PFSK-1 (cell line): ENCODE results near the gene FAN1. TPM values are rescaled to one million over a fixed set of nuclear protein-coding genes. Genes with fewer than 3 reads are reported as not detected.

Source experiments
- FOXP2 ChIP-seq: optimal IDR thresholded peaks from 2 replicates; pipeline ENCODE3; 2011; ENCODE audit warnings: borderline replicate concordance, control low read depth, inconsistent platforms; ENCODE audit not compliant: insufficient read depth; ENCODE audit errors: extremely low read length, extremely low read depth
- POLR2AphosphoS5 ChIP-seq: IDR thresholded peaks from 2 replicates; pipeline ENCODE4 v1.6.1; 2012; ENCODE audit warnings: low read depth, mild to moderate bottlenecking, control low read depth, low read length, moderate library complexity
- SIN3A ChIP-seq: IDR thresholded peaks from 2 replicates; pipeline ENCODE4 v1.6.1; 2012; ENCODE audit warnings: mild to moderate bottlenecking, low read length, moderate library complexity, borderline replicate concordance; ENCODE audit not compliant: insufficient read depth
- TAF1 ChIP-seq: IDR thresholded peaks from 2 replicates; pipeline ENCODE4 v1.6.1; 2012; ENCODE audit warnings: low read length, control low read depth, borderline replicate concordance; ENCODE audit not compliant: insufficient read depth
- polyA plus RNA-seq: library from polyadenylated mRNA; unstranded; fragments of >200 nt; gene quantifications from one replicate; pipeline ENCODE4 v1.2.1, GENCODE V29; 2012; ENCODE audit warnings: low read depth, missing spikeins; ENCODE audit not compliant: insufficient read length
- TF ChIP-seq, protein P1 (sequence below), 2 experiments: IDR thresholded peaks; 2 replicates each; pipeline versions ENCODE4 v1.6.1 to v1.8.0; 2011 to 2012; ENCODE audit warnings: low read depth in 2 of 2, low read length in 2 of 2, control low read depth in 1 of 2, inconsistent platforms in 1 of 2, mild to moderate bottlenecking in 1 of 2, moderate library complexity in 1 of 2; ENCODE audit not compliant: insufficient read depth in 1 of 2

FAN1 gene
- polyA plus RNA-seq: 17.8 TPM

DNA sequence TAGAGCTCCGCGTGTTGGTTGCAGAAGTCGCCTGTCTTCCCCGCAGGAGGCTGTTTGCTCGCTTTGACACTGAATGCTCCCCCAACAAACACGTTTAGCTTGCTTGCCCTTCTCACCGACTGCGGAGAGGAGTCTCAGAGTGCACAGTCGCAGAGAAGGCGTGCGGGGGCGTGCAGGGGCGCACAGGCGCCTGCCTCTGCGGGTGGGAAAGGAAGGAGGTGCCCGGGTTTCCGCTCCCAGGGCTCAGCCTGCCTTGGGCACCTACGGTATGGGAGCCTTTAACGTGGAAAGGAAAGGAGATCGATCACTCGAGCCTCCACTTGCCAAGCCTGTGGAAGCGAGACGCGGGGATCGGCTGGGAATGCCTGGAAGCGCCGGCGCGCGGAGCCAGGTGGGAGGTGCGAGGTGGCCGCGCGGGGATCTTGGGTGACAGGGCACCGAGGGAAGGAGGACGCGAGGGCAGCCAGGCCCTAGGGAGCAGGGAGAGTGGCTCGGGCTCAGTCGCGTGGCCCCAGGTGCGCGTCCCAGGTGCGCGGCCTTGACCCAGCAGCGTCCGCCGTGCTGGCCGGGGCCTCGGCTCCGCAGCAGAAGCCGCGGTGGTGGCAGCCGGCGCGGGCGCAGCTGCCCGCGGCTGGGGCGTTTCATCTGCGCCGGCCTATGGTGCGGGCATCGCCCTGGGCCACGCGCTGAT is at the start of gene FAN1:
TSS of gene FAN1 (plus strand) at position 419 of the 691 bp plus-strand sequence. CDS start 749 bp downstream, outside the sequence.
- TF ChIP-seq SIN3A (no peak), FOXP2 (no peak), POLR2AphosphoS5 (no peak), TAF1 (no peak)

DNA sequence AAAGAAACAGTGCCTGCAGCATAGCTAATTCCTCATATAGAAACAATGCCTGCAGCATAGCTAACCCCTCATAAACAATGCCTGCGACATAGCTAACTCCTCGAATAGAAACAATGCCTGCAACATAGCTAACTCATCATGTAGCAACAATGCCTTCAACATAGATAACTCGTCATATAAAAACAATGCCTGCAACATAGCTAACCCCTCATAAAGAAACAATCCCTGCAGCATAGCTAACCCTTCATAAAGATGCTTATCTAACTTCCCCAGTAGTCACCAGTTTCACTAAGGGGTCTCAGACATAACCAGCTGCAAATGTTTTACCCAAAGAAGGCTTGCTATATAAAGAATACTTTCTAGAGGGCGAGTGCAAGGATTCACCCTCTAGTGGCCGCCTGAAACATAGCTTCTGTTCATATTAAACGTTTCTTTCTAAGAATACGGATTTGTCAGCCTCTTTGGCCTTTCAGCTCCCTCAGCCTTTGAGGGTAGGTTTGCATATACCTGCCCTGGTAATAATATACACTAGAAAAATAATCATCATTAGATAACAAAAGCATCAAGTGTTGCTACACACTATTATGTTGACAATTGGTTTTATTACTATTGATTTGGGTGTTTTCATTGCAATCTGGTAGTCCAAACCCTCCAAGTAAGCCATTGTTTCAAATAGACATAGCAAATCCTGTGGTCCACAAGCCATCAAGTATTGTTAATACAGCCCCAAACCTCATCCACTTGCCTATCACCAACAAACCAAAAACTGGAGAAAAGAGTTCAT is 44.4 kb upstream of the FAN1 start:
- TF ChIP-seq, protein P1, sequence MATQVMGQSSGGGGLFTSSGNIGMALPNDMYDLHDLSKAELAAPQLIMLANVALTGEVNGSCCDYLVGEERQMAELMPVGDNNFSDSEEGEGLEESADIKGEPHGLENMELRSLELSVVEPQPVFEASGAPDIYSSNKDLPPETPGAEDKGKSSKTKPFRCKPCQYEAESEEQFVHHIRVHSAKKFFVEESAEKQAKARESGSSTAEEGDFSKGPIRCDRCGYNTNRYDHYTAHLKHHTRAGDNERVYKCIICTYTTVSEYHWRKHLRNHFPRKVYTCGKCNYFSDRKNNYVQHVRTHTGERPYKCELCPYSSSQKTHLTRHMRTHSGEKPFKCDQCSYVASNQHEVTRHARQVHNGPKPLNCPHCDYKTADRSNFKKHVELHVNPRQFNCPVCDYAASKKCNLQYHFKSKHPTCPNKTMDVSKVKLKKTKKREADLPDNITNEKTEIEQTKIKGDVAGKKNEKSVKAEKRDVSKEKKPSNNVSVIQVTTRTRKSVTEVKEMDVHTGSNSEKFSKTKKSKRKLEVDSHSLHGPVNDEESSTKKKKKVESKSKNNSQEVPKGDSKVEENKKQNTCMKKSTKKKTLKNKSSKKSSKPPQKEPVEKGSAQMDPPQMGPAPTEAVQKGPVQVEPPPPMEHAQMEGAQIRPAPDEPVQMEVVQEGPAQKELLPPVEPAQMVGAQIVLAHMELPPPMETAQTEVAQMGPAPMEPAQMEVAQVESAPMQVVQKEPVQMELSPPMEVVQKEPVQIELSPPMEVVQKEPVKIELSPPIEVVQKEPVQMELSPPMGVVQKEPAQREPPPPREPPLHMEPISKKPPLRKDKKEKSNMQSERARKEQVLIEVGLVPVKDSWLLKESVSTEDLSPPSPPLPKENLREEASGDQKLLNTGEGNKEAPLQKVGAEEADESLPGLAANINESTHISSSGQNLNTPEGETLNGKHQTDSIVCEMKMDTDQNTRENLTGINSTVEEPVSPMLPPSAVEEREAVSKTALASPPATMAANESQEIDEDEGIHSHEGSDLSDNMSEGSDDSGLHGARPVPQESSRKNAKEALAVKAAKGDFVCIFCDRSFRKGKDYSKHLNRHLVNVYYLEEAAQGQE (IDR thresholded peaks at IDR 0.05; ENCODE audit: insufficient read depth in 1 of 2, low read depth in 2 of 2, low read length in 2 of 2): no peak
- TF ChIP-seq SIN3A (no peak), POLR2AphosphoS5 (no peak), TAF1 (no peak), FOXP2 (no peak)

DNA sequence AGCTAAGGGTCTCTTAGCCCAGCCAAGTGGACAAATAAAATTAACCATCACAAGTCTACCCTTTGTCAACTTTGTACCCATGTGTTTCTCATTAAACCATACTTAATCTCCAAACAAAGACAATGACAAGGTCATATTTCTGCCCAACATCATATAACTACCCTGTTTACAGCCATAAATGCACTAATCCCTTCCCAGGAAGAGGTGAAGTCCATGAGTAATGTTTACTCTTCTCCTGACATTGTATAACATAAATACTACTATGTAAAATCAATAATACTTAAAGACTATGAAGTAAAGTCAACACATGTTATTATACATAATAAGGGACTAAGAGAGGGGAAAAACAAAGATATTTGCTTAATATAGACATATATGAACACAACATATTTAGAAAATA is 38.5 kb upstream of the FAN1 start:
- TF ChIP-seq TAF1: no peak
- no peak for TF ChIP-seq SIN3A
- TF ChIP-seq FOXP2: no peak
- no peak for TF ChIP-seq POLR2AphosphoS5
- TF ChIP-seq, protein P1 (IDR thresholded peaks at IDR 0.05; ENCODE audit: insufficient read depth in 1 of 2, low read depth in 2 of 2, low read length in 2 of 2): no peak

DNA sequence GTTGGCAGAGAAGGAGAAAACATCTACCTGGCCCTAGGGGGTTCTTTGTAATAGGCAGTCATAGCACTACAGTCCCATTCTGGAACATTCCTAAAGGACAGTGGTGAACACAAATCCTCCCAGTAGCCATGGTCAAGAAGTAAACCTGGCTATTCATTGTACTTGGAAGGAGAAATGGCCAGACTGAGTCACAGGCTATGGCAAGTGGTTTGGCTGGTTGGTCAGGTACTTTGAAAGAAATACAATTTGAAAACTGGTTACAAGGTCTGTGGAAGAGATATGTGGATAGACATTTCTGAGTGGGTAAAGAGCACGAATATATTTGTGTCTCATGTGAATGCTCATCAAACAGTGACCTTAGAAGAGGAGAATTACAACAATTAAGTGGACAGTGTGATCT is 33.0 kb upstream of the FAN1 start:
- TF ChIP-seq FOXP2: no peak
- no peak for TF ChIP-seq TAF1
- no peak for TF ChIP-seq POLR2AphosphoS5
- TF ChIP-seq SIN3A: no peak
- TF ChIP-seq, protein P1 (IDR thresholded peaks at IDR 0.05; ENCODE audit: insufficient read depth in 1 of 2, low read depth in 2 of 2, low read length in 2 of 2): no peak

DNA sequence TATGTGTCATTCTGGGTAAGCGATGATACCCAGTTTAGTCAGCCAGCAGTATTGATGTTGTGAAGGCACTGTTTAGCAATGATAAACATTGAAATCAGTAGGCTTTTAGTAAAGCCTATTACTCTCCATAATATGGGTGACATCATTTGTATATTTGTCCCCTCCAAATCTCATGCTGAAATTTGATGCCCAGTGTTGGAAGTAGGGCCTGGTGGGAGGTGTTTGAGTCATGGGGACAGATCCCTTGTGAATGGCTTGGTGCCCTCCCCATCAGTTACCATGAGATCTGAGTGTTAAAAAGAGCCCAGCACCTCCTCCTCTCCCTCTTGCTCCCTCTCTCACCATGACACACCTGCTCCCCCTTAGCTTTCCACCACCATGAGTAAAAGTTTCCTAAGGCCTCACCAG is 31.4 kb upstream of the FAN1 start:
- TF ChIP-seq SIN3A: no peak
- no peak for TF ChIP-seq FOXP2
- TF ChIP-seq POLR2AphosphoS5: no peak
- TF ChIP-seq TAF1: no peak
- TF ChIP-seq, protein P1 (IDR thresholded peaks at IDR 0.05; ENCODE audit: insufficient read depth in 1 of 2, low read depth in 2 of 2, low read length in 2 of 2): no peak
